Measurements from ENCODE around the gene PLLP.
A peak's percentile ranks its signal among the peaks of the same experiment; 100 is the strongest.

PLLP gene, protein sequence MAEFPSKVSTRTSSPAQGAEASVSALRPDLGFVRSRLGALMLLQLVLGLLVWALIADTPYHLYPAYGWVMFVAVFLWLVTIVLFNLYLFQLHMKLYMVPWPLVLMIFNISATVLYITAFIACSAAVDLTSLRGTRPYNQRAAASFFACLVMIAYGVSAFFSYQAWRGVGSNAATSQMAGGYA

DNA sequence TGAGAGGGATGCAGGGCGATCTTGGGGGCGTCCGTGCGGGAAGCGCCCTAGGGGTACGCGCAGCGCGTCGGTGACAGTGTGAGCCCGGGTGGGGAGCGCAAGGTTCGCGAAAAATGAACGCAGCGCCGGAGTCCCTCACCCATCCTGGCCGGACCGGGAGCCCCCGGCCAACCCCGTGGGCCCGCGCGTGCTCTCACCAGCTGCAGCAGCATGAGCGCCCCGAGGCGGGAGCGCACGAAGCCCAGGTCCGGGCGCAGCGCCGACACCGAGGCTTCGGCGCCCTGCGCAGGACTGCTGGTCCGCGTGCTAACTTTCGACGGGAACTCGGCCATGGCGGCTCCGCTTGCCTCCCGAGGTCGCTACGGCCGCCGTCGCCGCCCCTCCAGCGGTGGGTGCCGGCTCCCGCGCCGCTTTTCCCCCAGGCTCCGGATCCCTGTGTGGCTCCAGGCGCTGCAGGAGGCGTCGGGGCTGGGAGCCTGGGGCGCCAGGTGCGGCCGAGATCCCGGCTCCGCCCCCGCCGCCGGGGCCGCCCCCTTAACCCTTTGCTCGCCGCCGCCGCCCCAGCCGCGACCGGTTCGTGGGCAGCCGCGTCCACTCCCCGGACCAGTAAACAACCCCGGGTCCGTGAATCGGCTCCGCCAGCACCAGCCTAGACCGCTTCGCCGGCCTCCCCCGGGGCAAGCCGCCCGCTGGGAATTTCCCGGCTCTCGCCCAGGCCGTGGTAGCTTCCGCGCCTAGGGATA lies at the start of gene PLLP:
PLLP (minus strand) TSS at position 464 of the 743 bp plus-strand sequence; CDS start at position 332, 132 bp downstream.
- peak; percentile 29 to 56 for DNase-seq

DNA sequence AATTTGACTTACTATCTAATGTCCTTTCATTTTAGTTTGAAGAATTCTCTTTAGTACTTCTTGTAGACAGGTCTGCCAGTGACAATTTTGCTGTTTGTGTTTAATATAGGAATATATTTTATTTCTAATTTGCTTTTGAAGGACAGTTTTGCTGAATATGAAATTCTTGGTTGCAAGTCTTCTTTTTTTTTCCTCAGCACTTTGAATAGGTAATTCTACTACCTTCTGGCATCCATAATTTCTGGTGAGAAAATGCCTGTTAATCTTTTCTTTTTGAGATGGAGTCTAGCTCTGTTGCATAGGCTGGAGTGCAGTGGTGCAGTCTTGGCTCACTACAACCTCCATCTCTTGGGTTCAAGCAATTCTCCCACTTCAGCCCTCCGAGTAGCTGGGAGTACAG lies 48.9 kb upstream of the PLLP start:
- DNase-seq = no peak

DNA sequence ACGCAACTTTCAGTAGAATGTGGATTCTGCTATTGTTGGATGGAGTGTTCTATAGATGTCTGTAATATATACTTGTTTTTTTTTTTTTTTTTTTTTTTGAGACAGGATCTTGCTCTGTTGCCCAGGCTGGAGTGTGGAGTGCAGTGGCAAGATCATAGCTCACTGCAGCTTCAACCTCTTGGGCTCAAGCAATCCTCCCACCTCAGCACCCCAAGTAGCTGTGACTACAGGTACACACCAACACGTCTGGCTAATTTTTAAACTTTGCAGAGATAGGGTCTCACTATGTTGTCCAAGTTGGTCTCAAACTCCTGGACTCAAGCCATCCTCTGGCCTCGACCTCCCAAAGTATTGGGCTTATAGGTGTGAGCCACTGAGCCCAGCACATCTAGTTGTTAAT lies 46.9 kb upstream of the PLLP start:
- no peak for DNase-seq

DNA sequence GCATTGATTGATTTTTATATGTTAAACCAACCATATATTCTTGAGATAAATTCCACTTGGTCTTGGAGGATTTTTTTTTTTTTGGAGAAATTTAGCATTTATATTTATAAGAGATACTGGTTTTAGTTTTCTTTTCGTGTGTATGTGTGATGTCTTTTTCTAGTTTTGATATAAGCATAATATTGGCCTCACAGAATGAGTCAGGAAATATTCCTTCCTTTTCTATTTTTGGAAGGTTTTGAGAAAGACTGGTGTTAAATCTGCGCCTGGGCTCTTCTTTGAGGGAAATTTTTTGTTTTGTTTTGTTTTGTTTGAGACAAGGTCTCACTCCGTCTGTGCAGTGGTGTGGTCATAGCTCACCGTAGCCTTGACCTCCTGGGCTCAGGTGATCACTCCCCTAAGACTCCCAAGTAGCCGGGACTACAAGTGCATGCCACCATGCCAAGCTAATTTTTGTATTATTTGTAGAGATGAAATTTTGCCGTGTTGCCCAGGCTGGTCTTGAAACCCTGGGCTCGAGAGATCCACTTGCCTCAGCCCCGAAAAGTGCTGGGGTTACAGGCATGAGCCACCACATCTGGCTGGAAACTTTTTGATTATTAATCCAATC lies 45.4 kb upstream of the PLLP start:
- DNase-seq = no peak

DNA sequence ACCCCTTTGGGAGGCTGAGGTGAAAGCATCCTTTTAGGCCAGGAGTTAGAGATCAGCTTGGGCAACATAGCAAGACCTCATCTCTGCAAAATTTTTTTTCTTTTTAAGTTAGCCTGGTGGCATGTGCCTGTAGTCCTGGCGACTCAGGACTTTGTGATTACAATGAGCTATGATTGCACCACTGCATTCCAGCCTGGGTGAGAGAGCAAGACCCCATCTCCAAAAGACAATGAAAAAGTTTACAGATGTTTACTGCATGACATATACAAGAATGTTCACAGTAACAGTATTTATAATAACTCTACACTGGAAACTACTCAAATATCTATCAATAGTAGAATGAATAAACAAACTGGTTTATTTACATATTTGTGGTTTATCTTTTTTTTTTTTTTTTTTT lies 41.0 kb upstream of the PLLP start:
- DNase-seq = no peak

DNA sequence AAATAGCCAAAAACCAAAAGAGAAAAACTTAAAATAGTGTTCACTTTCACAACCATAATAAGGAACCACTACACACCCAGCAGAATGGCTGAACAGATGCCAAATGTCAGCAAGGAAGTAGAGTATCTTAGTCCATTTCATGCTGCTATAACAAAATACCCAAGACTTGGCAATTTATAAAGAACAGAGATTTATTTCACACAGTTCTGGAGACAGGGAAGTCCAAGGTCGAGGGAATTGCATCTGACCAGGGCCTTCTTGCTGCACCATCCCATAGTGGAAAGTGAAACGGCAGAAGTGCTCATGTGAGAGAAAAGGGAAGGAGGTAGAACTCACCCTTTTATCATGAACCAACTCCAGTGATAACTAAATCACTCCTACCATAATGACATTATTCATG lies 40.3 kb upstream of the PLLP start:
- DNase-seq = no peak

DNA sequence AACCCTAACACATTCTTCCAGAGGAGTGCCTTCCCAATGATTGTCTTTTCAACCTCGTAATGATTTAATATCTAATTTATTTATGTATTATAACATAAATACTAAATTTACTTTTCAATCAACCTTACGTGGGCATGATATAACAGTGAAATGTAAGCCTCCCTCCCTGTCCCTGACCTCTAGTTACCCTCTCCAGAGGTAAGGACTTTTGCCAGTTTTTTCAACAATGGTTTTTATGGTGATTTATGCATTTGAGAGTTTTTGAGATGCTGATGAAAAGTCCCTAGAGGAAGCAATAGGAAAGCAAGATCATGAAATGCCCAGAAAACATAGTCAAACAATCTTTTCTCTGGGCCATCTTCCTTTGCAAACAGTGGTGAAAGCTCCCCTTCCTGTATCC lies 35.2 kb upstream of the PLLP start:
- DNase-seq = no peak

DNA sequence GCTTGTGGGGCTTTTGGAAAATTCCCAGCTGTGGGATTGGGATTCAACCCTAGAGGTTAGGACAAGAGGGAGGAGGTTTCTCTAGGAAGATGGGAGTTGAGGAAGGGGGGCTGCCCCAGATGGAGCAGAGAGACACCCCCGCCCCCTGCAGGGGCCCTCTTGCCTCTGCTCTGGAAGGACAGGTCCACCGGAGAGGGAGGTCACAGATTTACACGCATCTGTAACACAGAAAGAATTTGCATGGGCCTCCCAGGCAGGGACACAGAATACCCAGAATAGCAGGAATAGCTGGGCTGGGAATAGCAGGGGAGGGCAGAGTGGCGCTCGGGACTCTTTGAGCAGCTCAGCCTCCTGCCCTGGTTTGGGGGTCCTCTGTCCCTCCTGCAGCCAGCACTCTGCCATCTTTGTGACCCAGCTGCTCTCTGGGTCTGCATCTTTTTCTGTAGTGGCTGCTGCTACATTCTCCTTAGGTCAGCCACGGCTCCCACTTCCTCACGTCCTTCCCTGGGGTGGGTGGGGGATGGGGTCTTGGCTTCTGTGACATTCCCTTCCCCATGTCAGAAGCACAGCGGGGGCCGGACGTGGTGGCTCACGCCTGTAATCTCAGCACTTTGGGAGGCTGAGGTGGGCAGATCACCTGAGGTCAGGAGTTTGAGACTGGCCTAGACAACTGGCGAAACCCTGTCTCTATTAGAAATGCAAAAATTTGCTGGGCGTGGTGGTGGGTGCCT lies 33.9 kb upstream of the PLLP start:
- no peak for DNase-seq

DNA sequence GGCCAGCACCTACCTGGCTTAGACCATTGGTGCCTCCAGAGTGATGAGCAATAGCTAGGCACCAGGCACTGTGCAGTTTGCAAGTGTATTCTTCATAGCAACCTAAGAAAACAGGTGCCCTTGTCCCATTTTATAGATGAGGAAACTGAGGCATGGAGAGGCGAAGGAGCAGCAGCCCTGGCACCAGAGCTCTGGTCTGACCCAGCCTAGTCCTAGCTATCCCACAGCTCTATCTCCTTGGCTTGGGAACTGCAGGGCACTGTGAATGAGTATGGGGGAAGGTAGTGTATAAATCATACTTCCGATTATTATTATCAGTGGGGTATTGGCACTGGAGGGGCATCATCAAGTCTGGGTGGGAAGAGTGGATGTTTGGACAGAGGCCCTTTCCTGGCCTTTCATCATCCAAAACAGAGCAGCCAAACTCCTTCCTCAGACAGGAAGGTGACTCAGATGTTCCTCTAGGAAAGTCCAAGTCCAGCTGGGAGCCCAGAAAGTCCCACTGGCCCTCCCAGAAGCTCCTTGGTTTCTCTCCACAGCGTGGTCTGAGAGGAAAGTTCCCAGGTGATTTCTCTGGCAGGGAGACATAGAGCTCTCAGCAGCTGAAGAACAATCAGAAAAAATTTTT lies 32.0 kb upstream of the PLLP start:
- no peak for DNase-seq

DNA sequence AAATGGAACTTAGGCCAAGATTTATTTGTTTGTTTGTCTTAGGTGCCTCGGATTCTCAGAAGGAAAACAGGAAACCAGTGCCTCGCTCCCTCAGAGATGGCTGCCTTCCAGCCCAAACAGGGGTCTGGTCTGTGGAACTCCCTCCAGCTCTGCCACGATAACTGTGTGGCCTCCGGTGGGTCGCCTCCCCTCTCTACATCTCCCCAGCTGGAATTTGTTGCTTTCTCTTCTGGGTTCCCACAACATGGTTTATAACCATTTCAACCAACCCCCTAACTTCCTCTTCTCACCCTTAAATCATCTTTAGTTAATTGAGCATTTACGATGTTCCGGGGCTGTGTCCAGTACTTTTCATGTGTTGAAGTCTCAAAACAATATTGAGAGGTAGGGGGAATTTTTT lies 30.9 kb upstream of the PLLP start:
- DNase-seq = no peak

DNA sequence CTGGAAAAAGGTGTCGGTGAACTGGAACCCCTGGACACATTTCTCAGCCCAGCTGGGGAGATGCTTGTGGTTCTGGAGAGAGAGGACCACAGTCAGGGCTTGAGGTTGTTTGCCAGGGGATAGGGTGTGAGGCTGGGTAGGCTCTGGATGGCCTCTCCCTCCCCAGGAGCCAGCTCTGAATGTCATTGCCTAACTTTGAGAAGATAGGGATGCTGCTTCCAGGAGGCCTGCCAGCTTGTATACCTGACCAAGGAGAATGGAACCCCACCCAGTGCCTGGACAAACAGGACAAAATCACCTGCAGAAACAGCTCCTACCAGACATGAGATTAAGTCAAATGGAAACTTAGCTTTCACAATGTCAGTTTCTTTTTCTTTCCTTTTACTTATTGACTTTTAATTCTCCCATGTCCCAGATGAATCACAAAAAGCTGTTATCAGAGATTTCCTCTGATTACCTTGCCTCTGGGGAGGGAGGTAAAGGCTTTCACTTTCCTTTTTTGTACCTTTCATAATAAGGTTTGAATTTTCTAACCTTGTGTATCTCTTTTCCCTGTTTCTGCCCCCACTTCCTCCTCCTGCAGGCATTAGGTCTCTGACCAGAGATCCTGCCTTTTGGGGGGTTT lies 29.8 kb upstream of the PLLP start:
- no peak for DNase-seq

DNA sequence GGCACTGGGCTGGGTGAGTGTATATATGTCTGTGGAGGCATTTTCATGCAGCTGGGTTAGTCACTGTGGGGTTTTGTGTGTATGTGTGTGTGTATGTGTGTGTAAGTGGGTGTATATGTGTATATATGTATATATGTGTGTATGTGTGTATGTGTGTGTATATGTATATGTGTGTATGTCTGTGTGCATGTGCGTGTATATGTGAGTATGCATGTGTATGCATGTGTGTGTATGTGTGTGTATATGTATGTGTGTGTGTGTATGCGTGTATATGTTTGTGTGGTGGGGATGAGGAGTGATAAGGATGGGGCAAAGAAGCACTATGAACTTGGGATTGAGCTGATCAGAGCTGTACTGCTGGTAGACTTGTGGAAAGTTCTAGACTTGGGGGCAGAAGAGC lies 29.0 kb upstream of the PLLP start:
- no peak for DNase-seq

DNA sequence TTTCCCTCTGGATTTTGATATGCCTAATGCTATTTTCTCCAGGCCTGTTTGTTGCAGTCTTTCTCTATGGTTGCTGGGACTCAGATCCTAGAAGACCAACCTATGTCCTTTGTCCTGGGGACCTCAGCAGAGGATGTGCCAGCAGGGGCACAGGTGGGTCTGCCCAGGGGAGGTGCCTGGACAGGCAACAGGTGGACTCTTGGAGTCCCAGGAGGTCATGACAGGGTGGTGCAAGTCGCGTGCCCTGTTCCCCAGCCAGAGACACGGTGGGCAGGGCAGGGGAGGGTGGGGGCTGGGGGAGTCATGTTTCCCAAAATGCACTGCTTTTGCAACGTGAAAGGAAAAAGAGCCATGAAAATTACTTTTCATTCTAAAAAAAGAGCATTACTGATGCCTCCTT lies 26.3 kb upstream of the PLLP start:
- no peak for DNase-seq

DNA sequence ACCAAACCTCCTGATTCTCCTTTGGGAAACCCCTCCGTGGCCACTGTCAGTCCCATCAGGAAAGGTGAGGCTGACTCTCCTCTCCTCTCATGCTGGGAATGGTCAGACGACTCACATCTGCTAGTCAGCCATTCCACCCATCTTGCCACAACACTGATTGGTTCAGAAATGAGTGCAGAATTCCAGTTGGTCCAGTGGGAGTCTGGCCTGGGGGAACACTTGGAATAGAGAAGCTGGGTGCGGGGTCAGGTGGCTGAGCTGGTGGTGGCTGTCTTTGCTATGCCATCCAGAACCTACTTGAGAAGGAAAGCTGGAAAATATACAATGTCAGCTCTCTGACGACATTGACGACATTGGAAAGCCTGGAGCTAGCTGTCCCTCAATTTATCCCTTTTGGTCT lies 23.6 kb upstream of the PLLP start:
- DNase-seq = no peak

DNA sequence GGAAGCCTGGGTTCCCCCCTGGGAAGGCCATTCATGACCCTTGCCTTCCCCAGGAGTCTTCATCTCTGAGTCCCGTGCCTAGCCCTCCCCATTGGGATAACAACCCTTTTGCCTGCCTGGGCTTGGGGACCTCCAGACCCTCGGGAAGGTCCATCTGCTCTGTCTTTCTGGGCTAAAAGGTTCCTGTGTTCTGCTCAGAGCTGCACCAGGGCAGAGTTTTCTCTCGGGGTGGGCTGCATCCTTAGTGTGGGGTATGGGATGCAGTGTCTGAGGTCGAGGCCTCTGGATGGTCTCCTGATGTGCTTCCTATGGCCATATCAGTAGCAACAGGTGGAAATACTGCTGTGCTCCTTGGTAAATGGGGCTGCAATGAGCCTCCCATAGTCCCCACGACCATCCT lies 22.9 kb upstream of the PLLP start:
- DNase-seq = no peak

DNA sequence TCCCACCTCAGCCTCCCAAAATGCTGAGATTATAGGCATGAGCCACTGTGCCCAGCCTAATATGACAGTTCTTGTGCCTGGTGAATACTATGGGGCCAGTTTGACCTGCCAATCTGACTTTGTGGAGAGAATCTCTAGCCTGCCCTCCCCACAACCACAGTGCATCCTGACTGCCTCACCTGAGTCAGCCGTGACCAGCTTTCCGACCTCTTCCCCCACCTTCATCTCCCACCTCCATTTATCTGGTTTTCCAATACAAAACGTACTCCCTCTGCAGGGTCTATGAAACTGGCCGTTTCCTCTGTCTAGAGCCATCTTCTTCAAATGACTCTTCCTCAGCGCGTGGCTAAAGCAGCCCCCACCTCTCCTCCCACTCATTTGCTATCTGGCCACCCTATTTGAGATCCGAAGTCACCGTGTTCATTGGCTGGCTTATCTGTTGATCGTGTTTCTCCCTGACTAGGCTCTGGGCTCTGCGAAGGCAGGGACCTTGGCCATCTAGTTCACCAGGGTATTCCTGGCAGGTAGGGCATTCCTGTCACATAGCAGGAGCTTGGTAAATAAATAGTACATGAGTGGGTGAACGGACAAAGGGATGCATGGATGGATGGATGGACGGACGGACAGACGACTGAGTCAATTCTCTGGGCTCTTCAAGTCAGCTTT lies 22.3 kb upstream of the PLLP start:
- DNase-seq = no peak

DNA sequence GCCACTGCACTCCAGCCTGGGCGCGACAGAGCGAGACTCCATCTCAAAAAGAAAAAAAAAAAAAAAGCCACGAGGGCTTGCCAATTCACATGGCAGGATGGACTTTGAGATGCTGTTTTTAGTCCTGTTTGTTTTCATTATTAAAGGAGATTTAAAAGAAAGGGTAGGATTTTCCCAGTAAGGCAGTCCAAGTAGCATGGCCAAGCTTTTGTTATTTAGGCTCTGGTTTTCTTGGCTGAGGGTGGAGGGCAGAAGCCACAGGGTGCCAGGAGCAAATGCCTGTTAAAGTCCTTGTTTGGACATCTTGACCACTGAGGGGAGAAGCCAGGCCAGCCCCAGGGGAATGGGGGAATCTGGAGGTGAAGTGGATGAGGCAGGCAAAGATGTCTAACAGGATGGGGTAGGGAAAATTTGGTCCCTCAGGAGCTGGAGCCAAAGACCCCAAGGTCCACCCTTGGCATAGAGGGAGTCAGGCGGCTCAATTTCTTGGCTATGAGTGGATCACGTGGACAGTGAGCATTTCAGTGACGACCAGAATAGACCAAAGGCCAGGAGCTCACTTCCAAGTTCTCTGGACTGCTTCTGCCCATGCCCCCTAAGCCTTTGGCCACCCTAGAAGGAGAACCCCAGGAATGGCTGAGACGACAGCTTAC lies 20.8 kb upstream of the PLLP start:
- no peak for DNase-seq

DNA sequence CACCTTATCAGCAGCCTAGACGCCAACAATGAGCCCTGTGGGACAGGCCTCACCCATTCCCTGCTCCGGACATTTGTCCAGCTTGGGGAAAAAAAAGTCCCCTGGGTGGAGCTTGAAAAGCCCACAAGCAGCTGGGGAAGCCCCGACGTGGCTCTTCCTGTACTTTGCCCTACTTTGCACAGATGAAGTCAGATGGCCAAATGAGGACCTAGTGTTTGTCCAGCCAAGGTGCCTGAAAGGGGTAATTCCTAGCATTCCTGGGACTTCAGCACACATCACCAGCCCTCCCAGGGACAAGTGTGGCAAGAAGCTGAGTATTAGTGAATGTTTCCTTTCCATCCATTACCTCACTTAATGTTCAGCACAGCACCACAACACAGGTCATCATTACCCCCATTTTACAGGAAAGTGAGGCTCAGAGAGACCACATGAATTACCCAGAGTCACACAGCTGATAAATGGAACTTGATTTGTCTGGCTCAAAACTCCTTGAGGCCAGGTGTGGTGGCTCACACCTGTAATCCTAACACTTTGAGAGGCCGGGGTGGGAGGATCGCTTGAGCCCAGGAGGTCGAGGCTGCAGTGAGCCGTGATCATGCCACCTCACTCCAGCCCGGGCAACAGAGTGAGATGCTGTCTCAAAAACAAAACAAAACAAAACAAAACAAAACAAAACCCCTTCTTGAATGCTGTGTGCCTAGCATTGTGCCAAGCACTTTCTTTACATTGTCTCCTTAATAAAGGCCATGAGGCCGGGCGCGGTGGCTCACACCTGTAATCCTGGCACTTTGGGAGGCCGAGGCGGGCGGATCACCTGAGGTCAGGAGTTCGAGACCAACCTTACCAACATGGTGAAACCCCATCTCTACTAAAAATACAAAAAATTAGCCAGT lies 19.9 kb upstream of the PLLP start:
- DNase-seq = no peak

DNA sequence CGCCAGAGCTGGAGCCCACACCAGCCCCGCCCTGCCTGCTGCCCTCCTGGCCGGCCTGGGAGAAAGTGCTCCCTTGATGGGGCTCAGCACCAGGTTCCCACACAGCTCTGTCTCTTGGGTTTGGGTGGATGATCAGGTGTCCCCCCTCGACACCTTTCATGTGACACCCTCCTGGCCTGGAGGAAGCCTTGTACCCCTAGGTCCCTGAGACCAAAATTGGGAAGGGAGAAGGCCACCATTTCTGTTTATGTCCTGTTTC lies 19.4 kb upstream of the PLLP start:
- no peak for DNase-seq

DNA sequence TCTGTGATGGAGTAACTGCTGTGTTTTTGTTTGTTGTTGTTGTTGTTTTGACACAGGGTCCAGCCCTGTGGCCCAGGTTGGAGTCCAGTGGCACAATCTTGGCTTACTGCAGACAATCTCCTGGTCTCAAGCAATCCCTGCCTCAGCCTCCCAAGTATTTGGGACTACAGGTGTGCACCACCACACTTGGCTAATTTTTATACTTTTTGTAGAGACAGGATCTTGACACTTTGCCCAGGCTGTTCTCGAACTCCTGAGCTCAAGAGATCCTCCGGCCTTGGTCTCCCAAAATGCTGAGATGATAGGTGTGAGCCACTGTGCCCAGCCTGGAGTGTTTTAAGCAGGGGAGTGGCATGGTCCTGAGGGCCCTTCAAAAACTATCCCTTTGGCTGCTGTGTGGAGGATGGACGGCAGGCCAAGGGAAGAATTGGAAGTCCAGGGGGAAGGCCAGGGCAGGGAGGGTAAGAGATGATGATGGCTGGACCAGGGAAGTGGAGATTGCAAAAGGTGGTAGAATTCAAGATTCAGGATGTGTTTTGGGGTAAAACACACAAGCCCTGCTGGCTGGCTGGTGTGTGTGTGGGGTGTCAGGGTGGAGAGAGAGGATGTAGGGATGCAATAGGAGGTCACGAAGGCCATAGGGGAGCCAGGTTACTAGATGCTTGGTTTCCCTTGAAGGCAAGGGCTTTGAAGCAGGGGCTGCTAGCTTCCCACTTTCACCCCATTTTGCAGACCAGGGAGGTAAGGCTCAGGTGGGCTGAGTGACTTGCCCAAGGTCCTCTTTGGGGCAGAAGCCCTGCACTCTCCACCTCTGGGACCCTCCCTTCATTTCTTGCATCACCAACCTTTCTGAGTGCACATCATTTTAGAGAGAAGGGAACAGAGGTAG lies 18.8 kb upstream of the PLLP start:
- DNase-seq = no peak
